GM10266 (cell line): ENCODE data around the gene SLC29A3.

Source experiments
- DNase-seq: peaks from one replicate; pipeline ENCODE4 v3.0.0; 2012; ENCODE audit errors: extremely low spot score
- CTCF ChIP-seq: IDR thresholded peaks from 2 replicates; pipeline ENCODE4 v1.5.1; 2012; ENCODE audit warnings: mild to moderate bottlenecking, low read depth; ENCODE audit not compliant: control insufficient read depth, insufficient read depth; ENCODE audit errors: missing control alignments

SLC29A3 gene

GRCh38 chr10:71343392-71343773 lies 24.3 kb downstream of the SLC29A3 start:
- TF ChIP-seq CTCF = no peak
- DNase-seq = no peak

- no peak for DNase-seq
Measured at GRCh38 chr10:71344154-71344925, 25.3 kb downstream of the SLC29A3 start.

GRCh38 chr10:71344993-71345480 lies 26.0 kb downstream of the SLC29A3 start:
- DNase-seq = no peak
- no peak for TF ChIP-seq CTCF

More at GRCh38 chr10:71344154-71344925, 25.3 kb downstream of the SLC29A3 start:
- no peak for TF ChIP-seq CTCF

GRCh38 chr10:71345694-71346093 lies 26.6 kb downstream of the SLC29A3 start:
- no peak for TF ChIP-seq CTCF
- DNase-seq = no peak

- DNase-seq = no peak
- TF ChIP-seq CTCF = no peak
Measured at GRCh38 chr10:71346731-71347130, 27.7 kb downstream of the SLC29A3 start.

GRCh38 chr10:71347587-71348395 lies 28.7 kb downstream of the SLC29A3 start:
- TF ChIP-seq CTCF = no peak
- DNase-seq = no peak

GRCh38 chr10:71348850-71349249 lies 29.8 kb downstream of the SLC29A3 start:
- DNase-seq = no peak
- TF ChIP-seq CTCF = no peak
